ENCODE measurements around the gene NCOR1. TPM values are rescaled to one million over a fixed set of nuclear protein-coding genes. Genes with fewer than 3 reads are reported as not detected.

Gene NCOR1
- polyA plus RNA-seq, 3 donors, result 23.2 to 47.0 (median 37.9) TPM

GRCh38 chr17:16129441-16130205 is 85.7 kb downstream of the NCOR1 start:
- Histone ChIP-seq H3K9ac (ENCODE audit: insufficient read depth, low read length, poor library complexity, severe bottlenecking) (no peak overlapping the region), H3K79me2 (ENCODE audit: insufficient read depth, low read length) (no peaks in the 10 kb centered on the region), H3K27me3 (ENCODE audit: control insufficient read depth in 2 of 2, insufficient read depth in 2 of 2, low read length in 2 of 2) (no peaks in the 10 kb centered on the region), H3K4me2 (replicated peaks; ENCODE audit: extremely low read depth, low read length, poor library complexity, severe bottlenecking) (no peak overlapping the region), H2AFZ (ENCODE audit: insufficient read depth, low read depth, low read length, poor library complexity, severe bottlenecking) (no peak overlapping the region), H4K20me1 (ENCODE audit: insufficient read depth, low read length) (peaks cover 13% of the 10 kb centered on the region), H3K9me3 (replicated peaks in 1 of 2; ENCODE audit: control insufficient read depth in 1 of 2, insufficient read depth in 1 of 2, low read length in 2 of 2) (no peaks in the 10 kb centered on the region), H3K4me3 (replicated peaks in 1 of 3; ENCODE audit: low read depth in 2 of 3, low read length in 3 of 3) (no peak overlapping the region), H3K27ac (ENCODE audit: low read depth in 1 of 2, low read length in 2 of 2) (no peak overlapping the region), H3K36me3 (replicated peaks in 1 of 2; ENCODE audit: control insufficient read depth in 1 of 2, insufficient read depth in 2 of 2, low read length in 2 of 2) (peaks cover 64 to 92% of the 10 kb centered on the region in 2 donors), H3K4me1 (ENCODE audit: control insufficient read depth in 1 of 2, insufficient read depth in 2 of 2, low read length in 2 of 2) (no peaks in the 10 kb centered on the region)
- no CpG with 5 or more reads among the region's 6 CpGs for WGBS (ENCODE audit: insufficient coverage)
- Mint-ChIP-seq H3K36me3 (peaks cover 60 to 82% of the 10 kb centered on the region in 2 donors), H3K4me3 (no peak overlapping the region), H3K9me3 (peaks cover 0 to 2% (median 0%) of the 10 kb centered on the region in 7 donors), H3K27me3 (ENCODE audit: low read depth in 3 of 3) (no peaks in the 10 kb centered on the region), H3K4me1 (no peaks in the 10 kb centered on the region), H3K27ac (peak overlapping the region in 1 of 7 donors; percentile 34)
- no peak for DNase-seq
- TF ChIP-seq CTCF (IDR thresholded peaks at IDR 0.05), result no peak
- intact Hi-C loops (cut with micrococcal nuclease), result no loop called here

GRCh38 chr17:16123531-16123930 is 91.8 kb downstream of the NCOR1 start:
- H3K36me3 ChIP-seq (replicated peaks in 1 of 2; ENCODE audit: control insufficient read depth in 1 of 2, insufficient read depth in 2 of 2, low read length in 2 of 2), result peaks cover 84 to 94% of the 10 kb centered on the region in 2 donors
- intact Hi-C loops (cut with micrococcal nuclease), result no loop called here
- Mint-ChIP-seq H3K4me1 (no peaks in the 10 kb centered on the region), H3K4me3 (no peak overlapping the region), H3K27ac (no peak overlapping the region), H3K27me3 (ENCODE audit: low read depth in 3 of 3) (no peaks in the 10 kb centered on the region), H3K9me3 (peaks cover 0 to 2% (median 0%) of the 10 kb centered on the region in 7 donors), H3K36me3 (peaks cover 62 to 81% of the 10 kb centered on the region in 2 donors)
- DNase-seq, result no peak
- no peaks in the 10 kb centered on the region for H3K9me3 ChIP-seq (replicated peaks in 1 of 2; ENCODE audit: control insufficient read depth in 1 of 2, insufficient read depth in 1 of 2, low read length in 2 of 2)
- 100% methylated on average over 2 of the region's 3 CpGs for WGBS (ENCODE audit: insufficient coverage)
- H3K4me2 ChIP-seq (replicated peaks; ENCODE audit: extremely low read depth, low read length, poor library complexity, severe bottlenecking), result no peak overlapping the region
- no peaks in the 10 kb centered on the region for H3K79me2 ChIP-seq (ENCODE audit: insufficient read depth, low read length)
- H3K27me3 ChIP-seq (ENCODE audit: control insufficient read depth in 2 of 2, insufficient read depth in 2 of 2, low read length in 2 of 2), result no peaks in the 10 kb centered on the region
- no peak overlapping the region for H3K9ac ChIP-seq (ENCODE audit: insufficient read depth, low read length, poor library complexity, severe bottlenecking)
- H3K4me3 ChIP-seq (replicated peaks in 1 of 3; ENCODE audit: low read depth in 2 of 3, low read length in 3 of 3), result no peak overlapping the region
- H3K4me1 ChIP-seq (ENCODE audit: control insufficient read depth in 1 of 2, insufficient read depth in 2 of 2, low read length in 2 of 2), result no peaks in the 10 kb centered on the region
- TF ChIP-seq CTCF (IDR thresholded peaks at IDR 0.05), result no peak
- no peak overlapping the region for H3K27ac ChIP-seq (ENCODE audit: low read depth in 1 of 2, low read length in 2 of 2)
- no peak overlapping the region for H2AFZ ChIP-seq (ENCODE audit: insufficient read depth, low read depth, low read length, poor library complexity, severe bottlenecking)
- no peaks in the 10 kb centered on the region for H4K20me1 ChIP-seq (ENCODE audit: insufficient read depth, low read length)

Measured in CD14-positive monocyte (primary cell).